WTC11 (cell line): ENCODE data around the gene SPSB4. TPM values are rescaled to one million over a fixed set of nuclear protein-coding genes. Genes with fewer than 3 reads are reported as not detected.

Experiments used
- ATAC-seq: fragments of 200-7000 bp; cut with Tn5 transposase; 2 replicates; pipeline ENCODE4 v1.10.0; 2021; ENCODE audit warnings: mild to moderate bottlenecking, moderate library complexity
- CTCF ChIA-PET: fragments of 300-600 bp; sonication (Branson Sonifier 250); formaldehyde crosslinking; loops from one replicate; lab custom pipeline; 2021; ENCODE audit warnings: antibody characterized with exemption; lab: Charles Lee
- POLR2A ChIA-PET: fragments of 350-600 bp; sonication (Branson Sonifier 250); formaldehyde crosslinking; loops from one replicate; lab custom pipeline; 2021; ENCODE audit warnings: antibody characterized with exemption; lab: Charles Lee
- DNase-seq: peaks from one replicate; pipeline ENCODE4 v3.0.0; 2021; ENCODE audit warnings: low spot score
- H3K27ac Mint-ChIP-seq: 2 replicates; pipeline ENCODE4 v1.8.0; 2021; ENCODE audit warnings: mixed read lengths
- H3K27me3 Mint-ChIP-seq: 2 replicates; pipeline ENCODE4 v1.8.0; 2021; ENCODE audit warnings: low read depth, mild to moderate bottlenecking, moderate library complexity, mixed read lengths
- H3K36me3 Mint-ChIP-seq: 2 replicates; pipeline ENCODE4 v1.8.0; 2021; ENCODE audit warnings: mixed read lengths
- H3K4me1 Mint-ChIP-seq: 2 replicates; pipeline ENCODE4 v1.8.0; 2022; ENCODE audit warnings: mixed read lengths
- H3K4me3 Mint-ChIP-seq: 2 replicates; pipeline ENCODE4 v1.8.0; 2021; ENCODE audit warnings: mild to moderate bottlenecking, moderate library complexity, mixed read lengths
- H3K9me3 Mint-ChIP-seq: 2 replicates; pipeline ENCODE4 v1.8.0; 2021; ENCODE audit warnings: mixed read lengths
- CREM ChIP-seq: sonication (generic); formaldehyde crosslinking; IDR thresholded peaks from 2 replicates; pipeline ENCODE4 v1.8.1; 2022; ENCODE audit warnings: mild to moderate bottlenecking, missing genetic modification reagents, moderate library complexity
- ELF4 ChIP-seq: sonication (generic); formaldehyde crosslinking; IDR thresholded peaks from 2 replicates; pipeline ENCODE4 v1.8.1; 2022; ENCODE audit warnings: low read depth, mild to moderate bottlenecking, moderate library complexity, missing genetic modification reagents
- ETV6 ChIP-seq: sonication (generic); formaldehyde crosslinking; IDR thresholded peaks from 2 replicates; pipeline ENCODE4 v1.8.1; 2022; ENCODE audit warnings: mild to moderate bottlenecking, missing genetic modification reagents
- GRHL2 ChIP-seq: fragments of 250-450 bp; sonication (Bioruptor Pico); IDR thresholded peaks from 2 replicates; pipeline ENCODE4 v1.8.0; 2022; ENCODE audit warnings: mild to moderate bottlenecking, moderate library complexity; ENCODE audit not compliant: insufficient replicate concordance, severe bottlenecking
- PRRX2 ChIP-seq: fragments of 250-450 bp; sonication (Bioruptor Pico); IDR thresholded peaks from 2 replicates; pipeline ENCODE4 v1.8.0; 2021; ENCODE audit warnings: mild to moderate bottlenecking
- SMAD3 ChIP-seq: sonication (generic); formaldehyde crosslinking; IDR thresholded peaks from 2 replicates; pipeline ENCODE4 v1.8.0; 2022; ENCODE audit warnings: missing genetic modification reagents, mild to moderate bottlenecking, borderline replicate concordance
- ZBTB21 ChIP-seq: sonication (generic); formaldehyde crosslinking; IDR thresholded peaks from 2 replicates; pipeline ENCODE4 v1.8.1; 2023; ENCODE audit warnings: mild to moderate bottlenecking, missing genetic modification reagents, borderline replicate concordance
- ZNF219 ChIP-seq: sonication (generic); formaldehyde crosslinking; IDR thresholded peaks from 2 replicates; pipeline ENCODE4 v1.8.0; 2023; ENCODE audit warnings: missing genetic modification reagents, mild to moderate bottlenecking, borderline replicate concordance
- total RNA-seq: library from RNA; stranded (reverse); gene quantifications from 3 replicates; pipeline ENCODE4 v1.2.3, GENCODE V29; 2021
- TF ChIP-seq, protein P1 (sequence below): fragments of 250-450 bp; sonication (Bioruptor Pico); IDR thresholded peaks from 2 replicates; pipeline ENCODE4 v2.1.2; 2022; ENCODE audit warnings: mild to moderate bottlenecking, moderate library complexity
- TF ChIP-seq, protein P2 (sequence below): sonication (generic); formaldehyde crosslinking; IDR thresholded peaks from 2 replicates; pipeline ENCODE4 v1.8.0; 2023; ENCODE audit warnings: missing genetic modification reagents, mild to moderate bottlenecking, borderline replicate concordance
- TF ChIP-seq, protein P3 (sequence below): sonication (generic); formaldehyde crosslinking; IDR thresholded peaks from 2 replicates; pipeline ENCODE4 v1.8.1; 2022; ENCODE audit warnings: missing genetic modification reagents, borderline replicate concordance
- TF ChIP-seq, protein P4 (sequence below): sonication (generic); formaldehyde crosslinking; IDR thresholded peaks from 2 replicates; pipeline ENCODE4 v1.8.0; 2022; ENCODE audit warnings: mild to moderate bottlenecking, missing genetic modification reagents
- TF ChIP-seq, protein P5 (sequence below): fragments of 250-450 bp; sonication (Bioruptor Pico); IDR thresholded peaks from 2 replicates; pipeline ENCODE4 v1.8.0; 2021; ENCODE audit warnings: mild to moderate bottlenecking

SPSB4 gene
- total RNA-seq, 1 experiment from 2014 or later: 19.7 TPM

DNA sequence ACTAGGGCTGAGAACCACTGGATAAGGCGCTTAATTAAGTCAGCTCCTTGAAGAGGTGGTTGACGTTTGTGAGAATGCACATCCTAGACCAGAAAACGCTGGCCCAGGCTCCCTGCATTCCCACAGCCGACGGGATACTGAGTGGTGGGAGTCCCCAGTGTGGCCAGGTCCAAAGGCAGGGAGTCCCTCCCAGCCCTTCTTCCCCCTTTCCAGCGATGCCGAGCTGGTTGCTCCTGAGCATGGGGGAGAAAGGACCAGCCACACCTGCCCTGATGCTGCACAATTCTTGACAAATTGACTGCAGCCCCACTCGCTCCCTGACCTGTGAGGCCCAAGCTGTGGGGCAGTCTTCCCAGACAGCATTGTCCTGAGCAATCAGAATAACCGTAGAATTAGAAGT is 101.0 kb downstream of the SPSB4 start (continued):
- TF ChIP-seq, protein P1, sequence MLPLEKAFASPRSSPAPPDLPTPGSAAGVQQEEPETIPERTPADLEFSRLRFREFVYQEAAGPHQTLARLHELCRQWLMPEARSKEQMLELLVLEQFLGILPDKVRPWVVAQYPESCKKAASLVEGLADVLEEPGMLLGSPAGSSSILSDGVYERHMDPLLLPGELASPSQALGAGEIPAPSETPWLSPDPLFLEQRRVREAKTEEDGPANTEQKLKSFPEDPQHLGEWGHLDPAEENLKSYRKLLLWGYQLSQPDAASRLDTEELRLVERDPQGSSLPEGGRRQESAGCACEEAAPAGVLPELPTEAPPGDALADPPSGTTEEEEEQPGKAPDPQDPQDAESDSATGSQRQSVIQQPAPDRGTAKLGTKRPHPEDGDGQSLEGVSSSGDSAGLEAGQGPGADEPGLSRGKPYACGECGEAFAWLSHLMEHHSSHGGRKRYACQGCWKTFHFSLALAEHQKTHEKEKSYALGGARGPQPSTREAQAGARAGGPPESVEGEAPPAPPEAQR (CRISPR knock-in tag): no peak
- no peak for TF ChIP-seq PRRX2 (CRISPR knock-in tag)
- TF ChIP-seq, all 79 proteins: peak for 0

DNA sequence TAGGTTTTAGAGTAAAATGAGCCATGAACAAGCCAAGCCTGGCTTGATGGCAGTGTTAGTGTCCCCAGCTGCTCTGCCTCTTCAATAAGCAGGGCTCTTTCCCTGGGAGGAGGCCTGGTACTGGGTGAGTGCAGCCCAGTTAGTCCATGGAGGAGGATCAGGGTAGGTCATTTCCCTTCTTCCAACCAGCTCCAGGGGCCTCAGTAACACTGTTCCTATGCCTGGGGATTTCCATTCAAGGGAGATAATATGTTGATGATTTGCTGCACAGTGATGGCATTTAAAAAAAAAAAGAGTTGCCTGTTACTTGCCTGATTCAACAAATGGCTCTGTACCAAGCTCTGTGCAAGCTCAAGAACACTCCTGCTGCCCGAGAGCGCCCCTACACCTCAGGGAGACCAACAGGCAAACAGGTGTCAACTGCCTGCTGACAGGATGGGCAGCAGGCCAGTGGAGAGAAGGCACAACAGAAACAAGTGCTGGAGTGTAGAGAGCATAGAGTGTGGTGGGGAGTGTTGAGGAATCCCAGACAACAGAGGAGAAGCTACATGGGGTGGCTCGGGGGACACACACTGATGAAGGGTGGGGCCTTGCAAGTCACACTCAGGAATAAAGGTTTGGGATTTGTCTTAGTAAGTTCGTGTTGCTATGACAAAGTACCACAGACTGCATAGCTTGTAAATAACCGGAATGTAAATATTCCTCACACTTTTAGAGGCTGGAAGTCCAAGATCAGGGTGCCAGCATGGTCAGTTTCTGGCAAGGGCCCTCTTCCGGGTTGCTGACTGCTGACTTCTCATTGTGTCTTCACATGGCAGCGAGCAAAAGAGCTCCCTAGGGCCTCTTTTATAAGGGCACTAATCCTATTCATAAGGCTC is 101.9 kb downstream of the SPSB4 start:
- Mint-ChIP-seq H3K27me3 (no peaks in the 10 kb centered on the region), H3K4me3 (no peak overlapping the region), H3K9me3 (no peaks in the 10 kb centered on the region), H3K27ac (no peak overlapping the region)
- CTCF ChIA-PET: interaction anchor here (1.0 to 1.8 kb wide), 2 partner anchors 79 to 102 kb away, joined by 4 to 8 read pairs; partner anchors contain the start of genes PXYLP1 and SPSB4
- DNase-seq: no peak
- TF ChIP-seq ELF4: no peak
- TF ChIP-seq, protein P2, sequence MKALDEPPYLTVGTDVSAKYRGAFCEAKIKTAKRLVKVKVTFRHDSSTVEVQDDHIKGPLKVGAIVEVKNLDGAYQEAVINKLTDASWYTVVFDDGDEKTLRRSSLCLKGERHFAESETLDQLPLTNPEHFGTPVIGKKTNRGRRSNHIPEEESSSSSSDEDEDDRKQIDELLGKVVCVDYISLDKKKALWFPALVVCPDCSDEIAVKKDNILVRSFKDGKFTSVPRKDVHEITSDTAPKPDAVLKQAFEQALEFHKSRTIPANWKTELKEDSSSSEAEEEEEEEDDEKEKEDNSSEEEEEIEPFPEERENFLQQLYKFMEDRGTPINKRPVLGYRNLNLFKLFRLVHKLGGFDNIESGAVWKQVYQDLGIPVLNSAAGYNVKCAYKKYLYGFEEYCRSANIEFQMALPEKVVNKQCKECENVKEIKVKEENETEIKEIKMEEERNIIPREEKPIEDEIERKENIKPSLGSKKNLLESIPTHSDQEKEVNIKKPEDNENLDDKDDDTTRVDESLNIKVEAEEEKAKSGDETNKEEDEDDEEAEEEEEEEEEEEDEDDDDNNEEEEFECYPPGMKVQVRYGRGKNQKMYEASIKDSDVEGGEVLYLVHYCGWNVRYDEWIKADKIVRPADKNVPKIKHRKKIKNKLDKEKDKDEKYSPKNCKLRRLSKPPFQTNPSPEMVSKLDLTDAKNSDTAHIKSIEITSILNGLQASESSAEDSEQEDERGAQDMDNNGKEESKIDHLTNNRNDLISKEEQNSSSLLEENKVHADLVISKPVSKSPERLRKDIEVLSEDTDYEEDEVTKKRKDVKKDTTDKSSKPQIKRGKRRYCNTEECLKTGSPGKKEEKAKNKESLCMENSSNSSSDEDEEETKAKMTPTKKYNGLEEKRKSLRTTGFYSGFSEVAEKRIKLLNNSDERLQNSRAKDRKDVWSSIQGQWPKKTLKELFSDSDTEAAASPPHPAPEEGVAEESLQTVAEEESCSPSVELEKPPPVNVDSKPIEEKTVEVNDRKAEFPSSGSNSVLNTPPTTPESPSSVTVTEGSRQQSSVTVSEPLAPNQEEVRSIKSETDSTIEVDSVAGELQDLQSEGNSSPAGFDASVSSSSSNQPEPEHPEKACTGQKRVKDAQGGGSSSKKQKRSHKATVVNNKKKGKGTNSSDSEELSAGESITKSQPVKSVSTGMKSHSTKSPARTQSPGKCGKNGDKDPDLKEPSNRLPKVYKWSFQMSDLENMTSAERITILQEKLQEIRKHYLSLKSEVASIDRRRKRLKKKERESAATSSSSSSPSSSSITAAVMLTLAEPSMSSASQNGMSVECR (CRISPR knock-in tag): no peak
- no peak for TF ChIP-seq ZBTB21 (CRISPR knock-in tag)
- TF ChIP-seq, protein P3, sequence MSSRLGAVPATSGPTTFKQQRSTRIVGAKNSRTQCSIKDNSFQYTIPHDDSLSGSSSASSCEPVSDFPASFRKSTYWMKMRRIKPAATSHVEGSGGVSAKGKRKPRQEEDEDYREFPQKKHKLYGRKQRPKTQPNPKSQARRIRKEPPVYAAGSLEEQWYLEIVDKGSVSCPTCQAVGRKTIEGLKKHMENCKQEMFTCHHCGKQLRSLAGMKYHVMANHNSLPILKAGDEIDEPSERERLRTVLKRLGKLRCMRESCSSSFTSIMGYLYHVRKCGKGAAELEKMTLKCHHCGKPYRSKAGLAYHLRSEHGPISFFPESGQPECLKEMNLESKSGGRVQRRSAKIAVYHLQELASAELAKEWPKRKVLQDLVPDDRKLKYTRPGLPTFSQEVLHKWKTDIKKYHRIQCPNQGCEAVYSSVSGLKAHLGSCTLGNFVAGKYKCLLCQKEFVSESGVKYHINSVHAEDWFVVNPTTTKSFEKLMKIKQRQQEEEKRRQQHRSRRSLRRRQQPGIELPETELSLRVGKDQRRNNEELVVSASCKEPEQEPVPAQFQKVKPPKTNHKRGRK (CRISPR knock-in tag): no peak
- TF ChIP-seq SMAD3 (CRISPR knock-in tag): no peak
- no peak for TF ChIP-seq ZNF219 (CRISPR knock-in tag)
- TF ChIP-seq ETV6: no peak
- TF ChIP-seq, protein P4, sequence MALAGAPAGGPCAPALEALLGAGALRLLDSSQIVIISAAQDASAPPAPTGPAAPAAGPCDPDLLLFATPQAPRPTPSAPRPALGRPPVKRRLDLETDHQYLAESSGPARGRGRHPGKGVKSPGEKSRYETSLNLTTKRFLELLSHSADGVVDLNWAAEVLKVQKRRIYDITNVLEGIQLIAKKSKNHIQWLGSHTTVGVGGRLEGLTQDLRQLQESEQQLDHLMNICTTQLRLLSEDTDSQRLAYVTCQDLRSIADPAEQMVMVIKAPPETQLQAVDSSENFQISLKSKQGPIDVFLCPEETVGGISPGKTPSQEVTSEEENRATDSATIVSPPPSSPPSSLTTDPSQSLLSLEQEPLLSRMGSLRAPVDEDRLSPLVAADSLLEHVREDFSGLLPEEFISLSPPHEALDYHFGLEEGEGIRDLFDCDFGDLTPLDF (CRISPR knock-in tag): no peak
- no peak for TF ChIP-seq PRRX2 (CRISPR knock-in tag)
- no peak for TF ChIP-seq CREM (CRISPR knock-in tag)
- TF ChIP-seq, protein P5, sequence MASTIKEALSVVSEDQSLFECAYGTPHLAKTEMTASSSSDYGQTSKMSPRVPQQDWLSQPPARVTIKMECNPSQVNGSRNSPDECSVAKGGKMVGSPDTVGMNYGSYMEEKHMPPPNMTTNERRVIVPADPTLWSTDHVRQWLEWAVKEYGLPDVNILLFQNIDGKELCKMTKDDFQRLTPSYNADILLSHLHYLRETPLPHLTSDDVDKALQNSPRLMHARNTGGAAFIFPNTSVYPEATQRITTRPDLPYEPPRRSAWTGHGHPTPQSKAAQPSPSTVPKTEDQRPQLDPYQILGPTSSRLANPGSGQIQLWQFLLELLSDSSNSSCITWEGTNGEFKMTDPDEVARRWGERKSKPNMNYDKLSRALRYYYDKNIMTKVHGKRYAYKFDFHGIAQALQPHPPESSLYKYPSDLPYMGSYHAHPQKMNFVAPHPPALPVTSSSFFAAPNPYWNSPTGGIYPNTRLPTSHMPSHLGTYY (CRISPR knock-in tag): no peak
- no peak for TF ChIP-seq GRHL2 (CRISPR knock-in tag)
- TF ChIP-seq, all 79 proteins: peak for 0
- POLR2A ChIA-PET: no interaction called here
- Mint-ChIP-seq H3K4me1 (peaks cover 4% of the 10 kb centered on the region; the same call in 1 of the 2 replicates), H3K36me3 (no peaks in the 10 kb centered on the region)
- ATAC-seq: no peak
